DOHH2 (cell line): ENCODE measurements around the gene ADAM11.

ENCODE experiments used
- H3F3A ChIP-seq: fragments of 200-600 bp; sonication (generic), shearing (Covaris generic); 2 replicates; pipeline ENCODE4 v1.6.0; 2016; ENCODE audit warnings: antibody characterized with exemption, mild to moderate bottlenecking; ENCODE audit not compliant: control insufficient read depth, insufficient read depth
- H3K27ac ChIP-seq: fragments of 200-600 bp; sonication (generic); 2 replicates; pipeline ENCODE4 v1.5.1; 2014; ENCODE audit warnings: low read depth, mild to moderate bottlenecking, low read length, moderate library complexity
- H3K27me3 ChIP-seq: fragments of 200-600 bp; sonication (generic); 2 replicates; pipeline ENCODE4 v1.6.1; 2014; ENCODE audit warnings: mild to moderate bottlenecking, low read length, mixed read lengths; ENCODE audit not compliant: control insufficient read depth
- H3K36me3 ChIP-seq: fragments of 200-600 bp; sonication (generic); 2 replicates; pipeline ENCODE4 v1.6.1; 2014; ENCODE audit warnings: mild to moderate bottlenecking, low read length, moderate library complexity, mixed read lengths; ENCODE audit not compliant: control insufficient read depth
- H3K4me1 ChIP-seq: fragments of 200-600 bp; sonication (generic); 2 replicates; pipeline ENCODE4 v1.6.1; 2014; ENCODE audit warnings: mild to moderate bottlenecking, low read length, mixed read lengths; ENCODE audit not compliant: control insufficient read depth
- H3K4me2 ChIP-seq: fragments of 200-600 bp; sonication (generic); 2 replicates; pipeline ENCODE4 v1.6.0; 2014; ENCODE audit warnings: mild to moderate bottlenecking, low read length, moderate library complexity
- H3K4me3 ChIP-seq: fragments of 200-600 bp; sonication (generic); 2 replicates; pipeline ENCODE4 v1.5.1; 2014; ENCODE audit warnings: mild to moderate bottlenecking, low read length, mixed read lengths
- H3K79me2 ChIP-seq: fragments of 200-600 bp; sonication (generic); 2 replicates; pipeline ENCODE4 v1.6.1; 2014; ENCODE audit warnings: mild to moderate bottlenecking, low read length, mixed read lengths; ENCODE audit not compliant: control insufficient read depth
- H3K9me2 ChIP-seq: fragments of 200-600 bp; sonication (generic); replicated peaks from 2 replicates; pipeline ENCODE4 v1.6.1; 2014; ENCODE audit warnings: mild to moderate bottlenecking, low read length, mixed read lengths; ENCODE audit not compliant: control insufficient read depth
- H3K9me3 ChIP-seq: fragments of 200-600 bp; sonication (generic); 2 replicates; pipeline ENCODE4 v1.6.1; 2014; ENCODE audit warnings: antibody characterized with exemption, low read length, mixed read lengths; ENCODE audit not compliant: control insufficient read depth, insufficient read depth
- H4K20me1 ChIP-seq: fragments of 200-600 bp; sonication (generic); 2 replicates; pipeline ENCODE4 v1.6.0; 2014; ENCODE audit warnings: low read depth, mild to moderate bottlenecking, antibody characterized with exemption, low read length, moderate library complexity; ENCODE audit not compliant: control insufficient read depth, insufficient read depth
- EZH2phosphoT487 ChIP-seq: fragments of 200-600 bp; sonication (generic); IDR thresholded peaks from 2 replicates; pipeline ENCODE4 v1.6.1; 2017; ENCODE audit warnings: borderline replicate concordance, mild to moderate bottlenecking, antibody characterized with exemption, low read length, moderate library complexity, mixed read lengths
- TF ChIP-seq, protein P1 (sequence below): fragments of 200-600 bp; sonication (generic); IDR thresholded peaks from one replicate; pipeline ENCODE4 v1.5.1; 2014; ENCODE audit warnings: antibody characterized with exemption, mild to moderate bottlenecking, low read depth, low read length; ENCODE audit not compliant: poor library complexity, severe bottlenecking

The ADAM11 gene

DNA sequence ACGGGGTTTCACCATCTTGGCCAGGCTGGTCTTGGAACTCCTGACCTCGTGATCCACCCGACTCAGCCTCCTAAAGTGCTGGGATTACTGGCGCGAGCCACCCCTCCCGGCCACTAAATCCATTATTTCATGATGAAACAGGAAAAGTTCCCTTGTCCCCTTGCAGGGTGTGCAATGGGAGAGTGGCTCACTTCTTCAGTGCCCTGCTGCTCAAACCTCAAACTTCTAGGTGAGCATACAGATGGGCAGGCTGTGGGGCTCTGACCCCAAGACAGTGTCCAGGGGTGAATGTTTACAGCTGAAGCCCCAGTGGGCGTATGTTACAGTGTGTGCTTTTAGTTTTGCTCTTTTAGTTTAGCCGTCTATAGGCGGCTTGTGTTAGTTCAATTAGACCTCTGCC lies 36.6 kb downstream of the ADAM11 start:
- Histone ChIP-seq H3K9me2 (no peaks in the 10 kb centered on the region), H4K20me1 (0 out of 2 replicates have a peak, but pooled peaks cover 4% of the 10 kb centered on the region), H3K9me3 (no peaks in the 10 kb centered on the region), H3K4me3 (no peak overlapping the region), H3K4me2 (no peak overlapping the region), H3F3A (0 out of 2 replicates have a peak, but pooled peaks cover 5% of the 10 kb centered on the region), H3K27me3 (no peaks in the 10 kb centered on the region), H3K4me1 (no peaks in the 10 kb centered on the region), H3K27ac (no peak overlapping the region), H3K36me3 (peaks cover 18% of the 10 kb centered on the region), H3K79me2 (no peaks in the 10 kb centered on the region)
- TF ChIP-seq, protein P1, sequence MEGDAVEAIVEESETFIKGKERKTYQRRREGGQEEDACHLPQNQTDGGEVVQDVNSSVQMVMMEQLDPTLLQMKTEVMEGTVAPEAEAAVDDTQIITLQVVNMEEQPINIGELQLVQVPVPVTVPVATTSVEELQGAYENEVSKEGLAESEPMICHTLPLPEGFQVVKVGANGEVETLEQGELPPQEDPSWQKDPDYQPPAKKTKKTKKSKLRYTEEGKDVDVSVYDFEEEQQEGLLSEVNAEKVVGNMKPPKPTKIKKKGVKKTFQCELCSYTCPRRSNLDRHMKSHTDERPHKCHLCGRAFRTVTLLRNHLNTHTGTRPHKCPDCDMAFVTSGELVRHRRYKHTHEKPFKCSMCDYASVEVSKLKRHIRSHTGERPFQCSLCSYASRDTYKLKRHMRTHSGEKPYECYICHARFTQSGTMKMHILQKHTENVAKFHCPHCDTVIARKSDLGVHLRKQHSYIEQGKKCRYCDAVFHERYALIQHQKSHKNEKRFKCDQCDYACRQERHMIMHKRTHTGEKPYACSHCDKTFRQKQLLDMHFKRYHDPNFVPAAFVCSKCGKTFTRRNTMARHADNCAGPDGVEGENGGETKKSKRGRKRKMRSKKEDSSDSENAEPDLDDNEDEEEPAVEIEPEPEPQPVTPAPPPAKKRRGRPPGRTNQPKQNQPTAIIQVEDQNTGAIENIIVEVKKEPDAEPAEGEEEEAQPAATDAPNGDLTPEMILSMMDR = no peak
- TF ChIP-seq EZH2phosphoT487 = no peak

DNA sequence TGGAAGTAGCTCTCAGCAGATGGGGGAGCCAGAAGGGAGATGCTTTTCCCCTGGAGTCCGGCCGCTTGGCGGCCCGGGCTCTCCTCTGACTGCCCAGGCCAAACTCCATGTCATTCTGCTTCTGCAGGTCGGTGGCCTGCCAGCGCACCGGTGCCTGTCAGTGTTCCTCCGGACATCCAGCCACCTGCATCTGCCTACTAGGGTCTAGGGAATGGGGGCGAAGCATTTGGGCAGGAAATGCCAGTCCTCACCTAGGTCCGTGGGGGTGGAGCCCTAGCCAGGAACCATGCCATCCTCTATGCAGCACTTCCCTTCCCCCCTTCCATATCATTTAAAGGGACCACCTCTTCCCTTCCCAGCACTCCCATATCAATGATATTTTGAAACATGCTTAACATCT lies 37.1 kb downstream of the ADAM11 start:
- Histone ChIP-seq H3K4me1 (no peaks in the 10 kb centered on the region), H3K9me3 (no peaks in the 10 kb centered on the region), H3K36me3 (peaks cover 23% of the 10 kb centered on the region), H4K20me1 (0 out of 2 replicates have a peak, but pooled peaks cover 4% of the 10 kb centered on the region), H3K79me2 (no peaks in the 10 kb centered on the region), H3K4me3 (no peak overlapping the region), H3F3A (0 out of 2 replicates have a peak, but pooled peaks cover 5% of the 10 kb centered on the region), H3K4me2 (no peak overlapping the region), H3K27me3 (no peaks in the 10 kb centered on the region), H3K9me2 (no peaks in the 10 kb centered on the region), H3K27ac (no peak overlapping the region)
- no peak for TF ChIP-seq EZH2phosphoT487
- TF ChIP-seq, protein P1 = no peak

DNA sequence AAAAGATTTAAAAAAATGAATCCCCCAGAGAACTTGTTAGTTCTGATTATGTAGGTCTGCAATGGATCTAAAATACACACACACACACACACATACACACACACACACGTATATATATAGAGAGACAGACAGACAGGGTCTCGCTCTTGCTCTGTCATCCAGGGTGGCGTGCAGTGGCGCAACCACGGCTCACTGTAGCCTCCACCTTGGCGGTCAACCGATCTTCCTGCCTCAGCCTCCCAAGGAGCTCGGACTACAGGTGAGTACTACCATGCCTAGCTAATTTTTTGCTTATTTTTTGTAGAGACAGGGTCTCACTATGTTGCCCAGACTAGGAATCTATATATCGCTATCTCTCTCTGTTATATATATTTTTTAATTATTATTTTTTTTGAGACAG lies 37.9 kb downstream of the ADAM11 start:
- no peaks in the 10 kb centered on the region for H3K79me2 ChIP-seq
- H3K36me3 ChIP-seq = peaks cover 31% of the 10 kb centered on the region
- no peak overlapping the region for H3K27ac ChIP-seq
- H3K9me3 ChIP-seq = no peaks in the 10 kb centered on the region
- H3K4me1 ChIP-seq = no peaks in the 10 kb centered on the region
- H4K20me1 ChIP-seq = 0 out of 2 replicates have a peak, but pooled peaks cover 4% of the 10 kb centered on the region
- H3K4me2 ChIP-seq = no peak overlapping the region
- no peak overlapping the region for H3K4me3 ChIP-seq
- no peaks in the 10 kb centered on the region for H3K27me3 ChIP-seq
- TF ChIP-seq EZH2phosphoT487 = no peak
- TF ChIP-seq, protein P1 = no peak
- H3K9me2 ChIP-seq = no peaks in the 10 kb centered on the region
- 0 out of 2 replicates have a peak, but pooled peaks cover 5% of the 10 kb centered on the region for H3F3A ChIP-seq
